HG03280 (cell line): ENCODE results near the gene NAA25.
"Not testable (repeated sequence)": the region's sequence is repeated elsewhere in the genome, so short reads cannot be mapped to it uniquely, and the experiment has no call there.

Experiments used
- ATAC-seq: cut with Tn5 transposase; IDR thresholded peaks from one replicate; pipeline ENCODE4 v1.9.1; 2021; ENCODE audit warnings: mild to moderate bottlenecking, moderate library complexity; ENCODE audit not compliant: unreplicated experiment

The NAA25 gene

GRCh38 chr12:112011685-112012084, 96.9 kb downstream of the NAA25 start:
- ATAC-seq = no peak

- ATAC-seq = no peak
Measured at GRCh38 chr12:112010415-112011344, 97.9 kb downstream of the NAA25 start.

GRCh38 chr12:112009596-112009995, 99.0 kb downstream of the NAA25 start:
- not testable (repeated sequence) for ATAC-seq

GRCh38 chr12:112008918-112009317, 99.7 kb downstream of the NAA25 start:
- no peak for ATAC-seq

GRCh38 chr12:112007945-112008344, 100.6 kb downstream of the NAA25 start:
- no peak for ATAC-seq

- no peak for ATAC-seq
Measured at GRCh38 chr12:112005419-112006395, 102.9 kb downstream of the NAA25 start.

GRCh38 chr12:112004041-112004440, 104.5 kb downstream of the NAA25 start:
- no peak for ATAC-seq

- ATAC-seq = no peak
Measured at GRCh38 chr12:112001576-112001975, 107.0 kb downstream of the NAA25 start.

- ATAC-seq = no peak
Measured at GRCh38 chr12:112000820-112001219, 107.8 kb downstream of the NAA25 start.

GRCh38 chr12:111999129-111999528, 109.5 kb downstream of the NAA25 start:
- ATAC-seq = not testable (repeated sequence)

GRCh38 chr12:111998015-111998414, 110.6 kb downstream of the NAA25 start:
- ATAC-seq = no peak

GRCh38 chr12:111997300-111997699, 111.3 kb downstream of the NAA25 start:
- ATAC-seq = no peak

- no peak for ATAC-seq
Measured at GRCh38 chr12:111995782-111996480, 112.7 kb downstream of the NAA25 start.

GRCh38 chr12:111994211-111995111, 114.1 kb downstream of the NAA25 start:
- ATAC-seq = peak; percentile 67

- no peak for ATAC-seq
Measured at GRCh38 chr12:111993292-111994150, 115.1 kb downstream of the NAA25 start.

GRCh38 chr12:111992464-111992863, 116.1 kb downstream of the NAA25 start:
- no peak for ATAC-seq

GRCh38 chr12:111991946-111992345, 116.6 kb downstream of the NAA25 start:
- no peak for ATAC-seq

- no peak for ATAC-seq
Measured at GRCh38 chr12:111991535-111991934, 117.0 kb downstream of the NAA25 start.

- no peak for ATAC-seq
Measured at GRCh38 chr12:111984820-111985219, 123.8 kb downstream of the NAA25 start.
